GM12892 (cell line): ENCODE results near the gene TTC39B.

ENCODE experiments used
- DNase-seq: peaks from one replicate; pipeline ENCODE4 v3.0.0; 2011; ENCODE audit not compliant: insufficient read length
- FAIRE-seq: peaks from 2 replicates; lab custom pipeline; 2011; peaks lifted over from hg19 to GRCh38; lab: Jason Lieb, UNC
- POLR2A ChIP-seq: IDR thresholded peaks from 2 replicates; pipeline ENCODE4 v1.6.1; 2011; ENCODE audit warnings: low read depth, low read length, control low read depth
- POLR2AphosphoS5 ChIP-seq: IDR thresholded peaks from 2 replicates; pipeline ENCODE4 v1.6.1; 2011; ENCODE audit warnings: low read depth, low read length, control low read depth
- TAF1 ChIP-seq: IDR thresholded peaks from 2 replicates; pipeline ENCODE4 v1.6.1; 2011; ENCODE audit warnings: low read depth, mild to moderate bottlenecking, control low read depth, low read length, borderline replicate concordance

Gene TTC39B

DNA sequence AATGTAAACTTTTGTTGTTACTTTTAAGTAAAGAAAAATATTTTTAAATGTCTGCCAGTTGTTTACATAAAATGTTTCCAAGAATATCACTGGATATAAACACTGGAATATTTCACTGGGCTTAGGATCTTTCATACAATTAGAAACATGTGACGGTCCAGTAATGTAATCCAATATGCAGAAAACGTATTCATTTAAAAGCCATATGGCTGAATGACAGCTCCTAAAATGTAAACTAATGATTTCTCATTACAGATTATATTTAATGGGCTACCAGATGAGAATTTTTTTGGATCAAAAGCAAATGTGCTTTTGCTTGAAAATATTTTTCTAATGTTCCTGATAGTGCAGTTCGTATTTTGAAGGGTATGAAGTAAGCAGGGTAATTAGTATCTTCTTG, 124.3 kb downstream of the TTC39B start:
- no peak for DNase-seq
- FAIRE-seq, result no peak
- TF ChIP-seq TAF1, result no peak
- no peak for TF ChIP-seq POLR2A
- TF ChIP-seq POLR2AphosphoS5, result no peak

GRCh38 chr9:15182101-15182551, 124.9 kb downstream of the TTC39B start:
- no peak for DNase-seq
- no peak for FAIRE-seq

DNA sequence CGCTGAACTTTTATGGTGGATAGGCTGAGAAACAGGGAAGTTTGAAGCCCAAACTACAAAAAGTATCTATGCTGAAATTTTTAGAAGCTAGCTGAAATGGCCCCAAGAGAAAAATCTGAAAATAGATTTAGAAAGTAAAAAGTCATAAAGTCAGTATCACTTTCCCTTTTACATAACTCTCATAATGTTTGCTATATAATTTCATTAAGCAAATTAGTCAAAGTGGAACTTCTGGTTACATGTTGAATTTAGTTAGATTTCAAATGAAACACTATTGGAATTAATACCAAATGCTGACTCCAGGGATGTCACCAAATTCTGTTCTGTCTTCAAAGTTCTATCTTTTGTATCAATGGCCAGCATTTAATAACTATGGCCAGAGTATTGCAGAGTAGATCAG, 126.9 kb downstream of the TTC39B start:
- FAIRE-seq, result no peak
- no peak for DNase-seq
- TF ChIP-seq TAF1, result no peak
- no peak for TF ChIP-seq POLR2AphosphoS5
- TF ChIP-seq POLR2A, result no peak

More at GRCh38 chr9:15182101-15182551, 124.9 kb downstream of the TTC39B start:
- TF ChIP-seq TAF1 (no peak), POLR2A (no peak), POLR2AphosphoS5 (no peak)

DNA sequence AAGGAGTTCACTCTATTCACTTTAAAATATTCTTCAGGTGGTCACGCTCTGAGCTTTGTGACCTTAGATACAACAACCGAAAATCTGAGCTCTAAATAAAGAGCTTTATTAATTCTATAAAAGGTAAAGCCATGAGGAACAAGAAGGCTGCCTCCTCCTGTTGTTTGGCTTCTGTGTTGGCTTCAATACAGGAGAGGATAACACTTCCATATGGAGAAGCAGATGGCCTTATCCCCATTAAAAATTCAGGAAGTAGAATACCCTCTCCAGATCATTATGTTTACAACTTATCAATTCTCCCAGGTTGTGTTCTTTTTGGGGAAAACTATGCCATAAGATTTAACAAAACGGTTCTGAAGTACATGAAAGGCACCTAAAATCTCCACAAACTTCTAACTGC, 128.4 kb downstream of the TTC39B start:
- no peak for FAIRE-seq
- no peak for TF ChIP-seq POLR2AphosphoS5
- no peak for TF ChIP-seq TAF1
- no peak for TF ChIP-seq POLR2A
- no peak for DNase-seq

DNA sequence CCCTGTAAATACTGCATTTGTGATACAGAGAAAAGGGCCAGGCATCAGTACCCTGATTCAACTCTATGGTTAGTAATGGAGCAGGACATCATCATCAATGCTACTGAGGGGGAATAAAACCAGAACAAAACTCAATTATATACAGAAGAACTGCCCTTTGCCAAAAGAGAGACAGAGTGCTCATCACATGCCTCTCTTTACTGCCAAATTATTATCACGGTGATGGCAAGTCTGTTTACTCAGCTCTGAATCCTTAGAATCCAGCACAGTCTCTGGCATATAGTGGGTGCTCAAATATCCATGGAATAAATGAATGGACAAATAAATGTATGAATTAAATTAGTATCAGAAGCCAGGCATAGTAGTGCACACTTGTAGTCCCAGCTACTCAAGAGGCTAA, 130.2 kb downstream of the TTC39B start:
- no peak for DNase-seq
- TF ChIP-seq TAF1 (no peak), POLR2AphosphoS5 (no peak), POLR2A (no peak)
- FAIRE-seq, result no peak

GRCh38 chr9:15163931-15164330, 143.1 kb downstream of the TTC39B start:
- TF ChIP-seq POLR2AphosphoS5 (no peak), TAF1 (no peak), POLR2A (no peak)
- no peak for FAIRE-seq
- no peak for DNase-seq

DNA sequence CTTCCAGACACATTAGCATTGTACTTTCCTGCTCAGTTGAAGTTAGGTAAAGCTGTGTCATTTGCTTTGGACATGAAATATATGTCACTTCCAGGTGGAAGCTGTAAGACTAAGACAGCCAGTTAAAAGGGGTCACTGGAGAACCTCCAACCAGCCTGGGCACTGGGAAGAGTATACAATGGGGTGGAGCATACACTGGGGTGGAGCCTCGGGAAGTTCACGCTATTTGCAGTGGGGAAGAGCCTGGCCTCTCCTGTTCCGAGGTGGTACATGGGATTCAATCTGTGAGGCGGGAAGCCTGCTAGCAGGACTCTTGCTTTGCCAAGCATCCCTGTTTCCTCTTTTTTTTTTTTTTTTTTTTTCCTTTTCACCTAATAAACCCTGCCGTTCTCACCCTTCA, 145.3 kb downstream of the TTC39B start:
- DNase-seq (no peak), FAIRE-seq (no peak)
- TF ChIP-seq TAF1 (no peak), POLR2AphosphoS5 (no peak), POLR2A (no peak)

- no peak for TF ChIP-seq POLR2A
- TF ChIP-seq TAF1, result no peak
- no peak for TF ChIP-seq POLR2AphosphoS5
- no peak for DNase-seq
- FAIRE-seq, result no peak
Measured at GRCh38 chr9:15160673-15161072, 146.3 kb downstream of the TTC39B start.

DNA sequence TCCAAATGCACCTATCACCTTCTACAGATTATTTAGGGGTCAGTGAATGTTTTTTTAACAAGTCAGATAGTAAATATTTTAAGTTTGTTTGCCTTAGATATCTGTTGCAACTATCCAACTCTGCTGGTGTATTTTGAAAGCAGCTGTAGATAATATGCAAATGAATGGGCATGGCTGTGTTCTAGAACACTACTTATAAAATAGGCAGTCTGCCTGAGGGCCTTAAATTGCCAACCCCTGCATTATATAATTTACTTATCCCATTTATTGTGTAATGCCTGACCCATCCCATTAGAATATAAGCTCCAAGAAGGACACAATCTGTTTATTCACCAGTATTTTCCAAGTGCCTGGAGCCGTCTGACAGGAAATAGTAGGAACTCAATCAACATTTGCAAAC, 149.0 kb downstream of the TTC39B start:
- TF ChIP-seq POLR2A (no peak), POLR2AphosphoS5 (no peak), TAF1 (no peak)
- FAIRE-seq, result no peak
- no peak for DNase-seq

- FAIRE-seq, result no peak
- no peak for DNase-seq
- no peak for TF ChIP-seq POLR2A
- TF ChIP-seq TAF1, result no peak
- no peak for TF ChIP-seq POLR2AphosphoS5
Measured at GRCh38 chr9:15157381-15157780, 149.6 kb downstream of the TTC39B start.

DNA sequence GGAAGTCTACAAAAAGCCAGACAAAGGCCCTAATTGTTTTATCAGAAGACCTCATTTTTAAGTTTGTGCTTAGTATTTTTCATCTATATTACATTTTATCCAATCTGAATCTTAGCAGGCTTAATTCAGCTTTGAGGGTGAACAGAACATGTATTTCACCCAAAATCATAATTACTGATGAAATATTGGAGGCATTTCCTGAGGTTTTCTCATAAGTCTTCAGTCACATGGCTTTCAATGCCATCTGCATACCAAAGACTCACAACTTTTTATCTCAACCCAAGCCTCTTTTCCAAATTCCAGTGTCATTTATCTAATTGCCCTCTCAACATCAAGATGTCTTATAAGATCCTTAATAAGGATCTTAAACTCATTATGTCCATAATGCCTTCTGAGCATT, 150.8 kb downstream of the TTC39B start:
- DNase-seq (no peak), FAIRE-seq (no peak)
- TF ChIP-seq POLR2AphosphoS5 (no peak), POLR2A (no peak), TAF1 (no peak)

DNA sequence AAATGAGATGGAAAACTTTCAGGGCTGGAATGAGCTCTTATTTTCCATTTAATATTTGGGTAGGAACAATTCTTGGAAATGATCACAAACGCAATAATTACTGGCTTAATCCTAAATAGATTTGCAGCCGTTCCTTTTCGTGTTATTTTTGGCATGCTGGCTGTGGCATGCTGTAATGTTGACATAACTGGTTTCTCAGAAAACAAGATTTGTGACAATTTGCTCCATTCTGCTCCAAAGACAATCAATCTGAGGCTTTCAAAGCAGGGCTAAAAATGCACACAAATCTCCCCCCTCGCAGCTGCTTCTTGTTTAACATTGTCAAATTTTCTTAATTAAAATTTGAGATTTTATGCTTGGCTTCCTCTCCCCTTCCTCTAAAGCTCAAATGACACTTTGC, 151.2 kb downstream of the TTC39B start:
- DNase-seq, result no peak
- no peak for FAIRE-seq
- TF ChIP-seq POLR2AphosphoS5 (no peak), POLR2A (no peak), TAF1 (no peak)
